ENCODE results near the gene MS4A4A. TPM values are rescaled to one million over a fixed set of nuclear protein-coding genes. Genes with fewer than 3 reads are reported as not detected.
"Not testable (repeated sequence)": the region's sequence is repeated elsewhere in the genome, so short reads cannot be mapped to it uniquely, and the experiment has no call there.

The MS4A4A gene
- total RNA-seq, 1 donor from 2014 or later = not detected

- intact Hi-C loops (cut with micrococcal nuclease) = no loop called here
- H3K4me1 Mint-ChIP-seq = no peaks in the 10 kb centered on the region
- H3K4me3 Mint-ChIP-seq = no peak overlapping the region
- no peak overlapping the region for H3K27ac Mint-ChIP-seq
- no peak for DNase-seq
- H3K9me3 Mint-ChIP-seq = peaks cover 4% of the 10 kb centered on the region
- no peaks in the 10 kb centered on the region for H3K36me3 Mint-ChIP-seq (ENCODE audit: low read depth)
- H3K27me3 Mint-ChIP-seq = peaks cover 2% of the 10 kb centered on the region
Observed at GRCh38 chr11:60274416-60274815, 6.0 kb upstream of the MS4A4A start.

- H3K27ac Mint-ChIP-seq = no peak overlapping the region
- no peaks in the 10 kb centered on the region for H3K4me1 Mint-ChIP-seq
- no peak for DNase-seq
- H3K4me3 Mint-ChIP-seq = no peak overlapping the region
- no peaks in the 10 kb centered on the region for H3K27me3 Mint-ChIP-seq
- intact Hi-C loops (cut with micrococcal nuclease) = no loop called here
- no peaks in the 10 kb centered on the region for H3K36me3 Mint-ChIP-seq (ENCODE audit: low read depth)
- H3K9me3 Mint-ChIP-seq = no peaks in the 10 kb centered on the region
Observed at GRCh38 chr11:60281485-60281884, 1.0 kb downstream of the MS4A4A start.

- Mint-ChIP-seq H3K36me3 (ENCODE audit: low read depth) (no peaks in the 10 kb centered on the region), H3K27ac (no peak overlapping the region), H3K4me1 (no peaks in the 10 kb centered on the region), H3K27me3 (no peaks in the 10 kb centered on the region), H3K9me3 (no peaks in the 10 kb centered on the region), H3K4me3 (no peak overlapping the region)
- intact Hi-C loops (cut with micrococcal nuclease) = no loop called here
- DNase-seq = no peak
Observed at GRCh38 chr11:60282286-60282685, 1.8 kb downstream of the MS4A4A start.

GRCh38 chr11:60285411-60286126, 5.1 kb downstream of the MS4A4A start:
- H3K27me3 Mint-ChIP-seq; H3K4me3 Mint-ChIP-seq; H3K27ac Mint-ChIP-seq; H3K36me3 Mint-ChIP-seq (ENCODE audit: low read depth); DNase-seq; H3K9me3 Mint-ChIP-seq; H3K4me1 Mint-ChIP-seq; intact Hi-C loops (cut with micrococcal nuclease): not testable (repeated sequence)

DNA sequence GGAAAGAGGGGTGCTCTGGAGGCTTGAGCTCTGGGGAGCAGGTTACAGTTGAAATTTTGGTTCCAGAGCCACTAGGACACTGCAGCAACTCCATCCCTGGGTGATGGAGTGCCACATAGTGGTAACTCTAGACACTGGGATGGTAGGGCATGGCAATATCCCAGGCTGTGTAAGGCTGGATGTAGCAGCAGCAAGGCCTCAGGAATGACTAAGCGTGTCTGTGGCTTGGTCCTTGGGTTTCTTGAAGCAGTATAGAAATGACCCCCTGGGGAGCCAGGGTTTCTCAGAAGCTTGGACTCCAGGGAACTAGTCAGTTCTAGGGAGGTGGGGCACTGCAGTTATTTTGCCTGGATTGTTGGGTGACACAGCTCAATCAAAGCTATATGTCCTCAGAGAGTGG, 8.1 kb downstream of the MS4A4A start:
- intact Hi-C loops (cut with micrococcal nuclease) = no loop called here
- Mint-ChIP-seq H3K36me3 (ENCODE audit: low read depth) (no peaks in the 10 kb centered on the region), H3K9me3 (no peaks in the 10 kb centered on the region), H3K27me3 (no peaks in the 10 kb centered on the region), H3K27ac (no peak overlapping the region), H3K4me1 (no peaks in the 10 kb centered on the region), H3K4me3 (no peak overlapping the region)
- no peak for DNase-seq

- Mint-ChIP-seq H3K9me3 (no peaks in the 10 kb centered on the region), H3K4me3 (no peak overlapping the region), H3K27me3 (peaks cover 2% of the 10 kb centered on the region), H3K4me1 (no peaks in the 10 kb centered on the region), H3K27ac (no peak overlapping the region), H3K36me3 (ENCODE audit: low read depth) (no peaks in the 10 kb centered on the region)
- DNase-seq = no peak
- intact Hi-C loops (cut with micrococcal nuclease) = no loop called here
Observed at GRCh38 chr11:60292145-60292544, 11.7 kb downstream of the MS4A4A start.

GRCh38 chr11:60301178-60301577, 20.7 kb downstream of the MS4A4A start:
- Mint-ChIP-seq H3K4me1 (no peaks in the 10 kb centered on the region), H3K36me3 (ENCODE audit: low read depth) (no peaks in the 10 kb centered on the region), H3K27me3 (no peaks in the 10 kb centered on the region), H3K4me3 (no peak overlapping the region), H3K27ac (no peak overlapping the region), H3K9me3 (no peaks in the 10 kb centered on the region)
- intact Hi-C loops (cut with micrococcal nuclease) = no loop called here
- DNase-seq = no peak

GRCh38 chr11:60301884-60302283, 21.4 kb downstream of the MS4A4A start:
- H3K4me1 Mint-ChIP-seq; H3K27me3 Mint-ChIP-seq; intact Hi-C loops (cut with micrococcal nuclease); DNase-seq; H3K4me3 Mint-ChIP-seq; H3K36me3 Mint-ChIP-seq (ENCODE audit: low read depth); H3K9me3 Mint-ChIP-seq; H3K27ac Mint-ChIP-seq: not testable (repeated sequence)

DNA sequence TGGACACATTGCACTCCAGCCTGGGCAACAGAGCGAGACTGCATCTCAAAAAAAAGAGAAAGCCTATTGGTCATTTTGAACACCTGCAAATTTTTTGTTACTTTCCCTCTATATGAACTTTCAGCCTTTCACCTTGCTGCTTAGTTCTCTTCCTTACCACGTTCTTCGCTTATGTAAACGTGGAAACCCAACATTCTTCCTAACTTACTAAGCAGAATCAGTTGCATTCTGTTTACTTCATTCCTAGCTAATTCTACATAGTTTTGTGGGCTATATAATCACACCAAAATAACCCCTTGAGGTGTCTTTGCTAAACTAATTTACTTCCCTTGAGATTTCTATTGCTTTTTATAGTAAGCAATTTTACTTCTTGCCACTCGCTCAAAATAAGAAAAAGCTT, 23.2 kb downstream of the MS4A4A start:
- Mint-ChIP-seq H3K36me3 (ENCODE audit: low read depth) (no peaks in the 10 kb centered on the region), H3K27me3 (no peaks in the 10 kb centered on the region), H3K4me3 (no peak overlapping the region), H3K9me3 (no peaks in the 10 kb centered on the region), H3K4me1 (peaks cover 2% of the 10 kb centered on the region), H3K27ac (no peak overlapping the region)
- intact Hi-C loops (cut with micrococcal nuclease) = no loop called here
- no peak for DNase-seq

DNA sequence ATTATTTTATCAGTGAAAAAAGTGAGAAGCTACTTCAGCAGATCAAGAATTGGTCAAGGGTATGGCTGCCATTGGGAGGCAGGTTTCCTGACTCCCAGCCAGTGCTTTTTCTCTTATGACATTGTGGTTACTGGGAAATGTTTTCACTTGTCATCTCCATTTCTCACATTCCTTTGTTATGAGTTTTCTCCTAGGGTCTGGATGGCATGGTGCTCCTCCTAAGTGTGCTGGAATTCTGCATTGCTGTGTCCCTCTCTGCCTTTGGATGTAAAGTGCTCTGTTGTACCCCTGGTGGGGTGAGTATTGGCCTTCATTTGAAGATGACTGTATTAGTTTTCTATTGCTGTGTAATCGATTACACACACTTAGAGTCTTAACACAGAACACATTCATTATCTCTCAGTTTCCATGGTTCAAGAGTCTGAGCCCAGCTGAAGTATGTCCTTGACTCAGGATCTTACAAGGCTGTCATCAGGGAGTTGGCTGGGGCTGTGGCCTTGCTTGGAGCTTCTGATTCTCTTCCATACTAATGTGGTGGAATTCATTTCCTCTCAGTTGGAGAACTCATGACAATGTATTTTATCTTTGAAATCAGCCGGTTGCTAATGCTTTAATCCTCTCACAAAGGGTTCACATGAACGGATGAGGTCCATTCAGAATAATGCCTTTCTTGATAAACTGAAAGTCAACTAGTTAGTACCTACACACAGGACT, 25.6 kb downstream of the MS4A4A start:
- intact Hi-C loops (cut with micrococcal nuclease) = no loop called here
- Mint-ChIP-seq H3K4me3 (no peak overlapping the region), H3K27me3 (no peaks in the 10 kb centered on the region), H3K9me3 (no peaks in the 10 kb centered on the region), H3K4me1 (peaks cover 2% of the 10 kb centered on the region), H3K27ac (no peak overlapping the region), H3K36me3 (ENCODE audit: low read depth) (no peaks in the 10 kb centered on the region)
- DNase-seq = no peak

- DNase-seq = no peak
- Mint-ChIP-seq H3K36me3 (ENCODE audit: low read depth) (no peaks in the 10 kb centered on the region), H3K9me3 (no peaks in the 10 kb centered on the region), H3K27me3 (no peaks in the 10 kb centered on the region), H3K4me3 (no peak overlapping the region), H3K27ac (no peak overlapping the region), H3K4me1 (peaks cover 2% of the 10 kb centered on the region)
- intact Hi-C loops (cut with micrococcal nuclease) = no loop called here
Observed at GRCh38 chr11:60307507-60308195, 27.2 kb downstream of the MS4A4A start.

DNA sequence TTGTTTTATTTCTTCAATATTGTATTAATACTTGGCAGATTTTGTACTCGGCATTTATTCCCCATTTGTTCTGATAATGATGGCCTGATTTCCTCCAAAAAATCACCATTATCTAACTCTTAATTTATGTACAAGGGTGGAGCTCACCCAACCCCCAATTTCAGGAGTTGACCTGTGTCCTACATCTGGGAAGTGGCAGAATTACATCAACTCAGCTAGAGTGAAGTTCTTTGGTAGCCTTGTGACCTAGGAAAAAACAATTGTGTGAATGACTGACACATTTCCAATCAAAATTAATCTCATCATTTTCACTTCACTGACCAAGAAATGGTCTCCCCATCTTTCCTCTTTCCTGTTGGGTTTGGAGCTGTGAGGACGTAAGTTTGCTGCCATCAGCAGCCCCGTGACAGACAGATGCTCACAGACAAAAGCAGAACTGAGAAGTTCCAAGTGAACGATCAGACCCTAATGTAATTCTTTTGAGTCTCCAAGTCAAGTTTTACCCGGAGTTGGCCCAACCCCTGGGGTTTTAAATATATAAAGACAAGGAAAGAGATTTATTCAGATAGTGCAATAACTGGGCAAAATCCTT, 30.0 kb downstream of the MS4A4A start:
- H3K27ac Mint-ChIP-seq = no peak overlapping the region
- no peak overlapping the region for H3K4me3 Mint-ChIP-seq
- H3K36me3 Mint-ChIP-seq (ENCODE audit: low read depth) = no peaks in the 10 kb centered on the region
- intact Hi-C loops (cut with micrococcal nuclease) = no loop called here
- peaks cover 2% of the 10 kb centered on the region for H3K4me1 Mint-ChIP-seq
- DNase-seq = no peak
- H3K9me3 Mint-ChIP-seq = no peaks in the 10 kb centered on the region
- peaks cover 1% of the 10 kb centered on the region for H3K27me3 Mint-ChIP-seq

DNA sequence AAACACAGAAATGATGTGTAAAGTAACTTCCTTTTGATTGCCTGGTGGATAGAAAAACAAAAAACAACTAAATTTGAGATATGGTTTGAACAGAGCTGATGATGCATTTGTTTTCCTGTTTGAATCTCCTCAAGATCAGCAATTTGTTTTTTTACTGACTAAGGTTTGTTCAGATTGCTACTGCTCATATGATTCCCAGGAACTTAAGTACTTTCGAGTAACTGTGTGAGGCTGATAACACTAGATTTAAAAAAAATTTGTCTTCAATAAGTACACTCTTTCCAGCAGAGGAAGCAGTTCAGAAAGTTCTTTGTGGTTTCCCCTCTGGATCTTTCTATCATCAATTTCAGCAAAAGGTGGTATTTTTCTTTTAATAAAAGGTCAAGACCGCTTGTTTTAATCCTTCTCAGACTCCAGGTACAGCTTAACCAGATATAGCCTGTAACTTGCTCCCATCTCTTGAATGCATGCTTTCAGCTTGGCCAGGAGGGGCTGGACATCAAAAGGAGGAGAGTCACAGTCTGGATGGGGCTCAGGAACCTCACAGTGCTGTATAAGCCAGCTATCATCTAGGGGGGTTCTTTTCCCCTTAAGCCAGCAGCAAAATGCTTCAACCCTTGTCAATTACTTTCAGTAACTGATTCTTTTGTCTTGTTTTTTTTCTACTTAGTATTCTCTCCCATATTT, 34.3 kb downstream of the MS4A4A start:
- H3K4me1 Mint-ChIP-seq = no peaks in the 10 kb centered on the region
- intact Hi-C loops (cut with micrococcal nuclease) = no loop called here

More for the DNA sequence above, 34.3 kb downstream of the MS4A4A start:
- H3K27me3 Mint-ChIP-seq = peaks cover 1% of the 10 kb centered on the region
- H3K9me3 Mint-ChIP-seq = peaks cover 7% of the 10 kb centered on the region
- no peak overlapping the region for H3K27ac Mint-ChIP-seq
- no peaks in the 10 kb centered on the region for H3K36me3 Mint-ChIP-seq (ENCODE audit: low read depth)
- no peak overlapping the region for H3K4me3 Mint-ChIP-seq
- DNase-seq = no peak

Measured in activated CD4-positive, alpha-beta T cell treated with anti-CD3 and anti-CD28 coated beads, Interleukin-2, amount 10 ng/mL, durations not matched to agents 24 days and 14 days (primary cell).